Measurements from ENCODE around the gene AFP.
"Not testable (repeated sequence)": the region's sequence is repeated elsewhere in the genome, so short reads cannot be mapped to it uniquely, and the experiment has no call there.

AFP gene

GRCh38 chr4:73435984-73436383 lies at the start of gene AFP:
Gene AFP, plus strand, starts transcription at chr4:73436221. Its CDS starts 42 bp downstream, at chr4:73436263.
- FAIRE-seq (no peak), DNase-seq (ENCODE audit: extremely low spot score, insufficient read length, low read depth) (no peak)

GRCh38 chr4:73387552-73387951 lies 48.5 kb upstream of the AFP start:
- DNase-seq (ENCODE audit: extremely low spot score, insufficient read length, low read depth): no peak
- FAIRE-seq: no peak

- no peak for DNase-seq (ENCODE audit: extremely low spot score, insufficient read length, low read depth)
- no peak for FAIRE-seq
These were observed 47.1 kb upstream of the AFP start for GRCh38 chr4:73388887-73389286.

- DNase-seq (ENCODE audit: extremely low spot score, insufficient read length, low read depth); FAIRE-seq: not testable (repeated sequence)
These were observed 46.4 kb upstream of the AFP start for GRCh38 chr4:73389663-73390062.

- no peak for DNase-seq (ENCODE audit: extremely low spot score, insufficient read length, low read depth)
- no peak for FAIRE-seq
These were observed 44.2 kb upstream of the AFP start for GRCh38 chr4:73391774-73392173.

GRCh38 chr4:73392936-73393335 lies 43.1 kb upstream of the AFP start:
- FAIRE-seq (no peak), DNase-seq (ENCODE audit: extremely low spot score, insufficient read length, low read depth) (no peak)

- FAIRE-seq (no peak), DNase-seq (ENCODE audit: extremely low spot score, insufficient read length, low read depth) (no peak)
These were observed 39.7 kb upstream of the AFP start for GRCh38 chr4:73396304-73396703.

- FAIRE-seq (no peak), DNase-seq (ENCODE audit: extremely low spot score, insufficient read length, low read depth) (no peak)
These were observed 38.7 kb upstream of the AFP start for GRCh38 chr4:73396993-73397972.

GRCh38 chr4:73401412-73401811 lies 34.6 kb upstream of the AFP start:
- FAIRE-seq (no peak), DNase-seq (ENCODE audit: extremely low spot score, insufficient read length, low read depth) (no peak)

- FAIRE-seq (no peak), DNase-seq (ENCODE audit: extremely low spot score, insufficient read length, low read depth) (no peak)
These were observed 32.0 kb upstream of the AFP start, which contains the start of gene ALB for GRCh38 chr4:73404042-73404441. Gene ALB, plus strand, starts transcription at chr4:73404287. Its CDS starts 41 bp downstream, at chr4:73404328.

GRCh38 chr4:73404457-73404856 lies 31.6 kb upstream of the AFP start:
- FAIRE-seq (no peak), DNase-seq (ENCODE audit: extremely low spot score, insufficient read length, low read depth) (no peak)

GRCh38 chr4:73405138-73405537 lies 30.9 kb upstream of the AFP start:
- FAIRE-seq (no peak), DNase-seq (ENCODE audit: extremely low spot score, insufficient read length, low read depth) (no peak)

- DNase-seq (ENCODE audit: extremely low spot score, insufficient read length, low read depth) (no peak), FAIRE-seq (no peak)
These were observed 29.5 kb upstream of the AFP start for GRCh38 chr4:73406548-73406875.

GRCh38 chr4:73407227-73407673 lies 28.8 kb upstream of the AFP start:
- FAIRE-seq: no peak
- DNase-seq (ENCODE audit: extremely low spot score, insufficient read length, low read depth): no peak

- DNase-seq (ENCODE audit: extremely low spot score, insufficient read length, low read depth) (no peak), FAIRE-seq (no peak)
These were observed 27.7 kb upstream of the AFP start for GRCh38 chr4:73408181-73408867.

GRCh38 chr4:73409012-73409862 lies 26.8 kb upstream of the AFP start:
- FAIRE-seq: no peak
- DNase-seq (ENCODE audit: extremely low spot score, insufficient read length, low read depth): no peak

- DNase-seq (ENCODE audit: extremely low spot score, insufficient read length, low read depth) (no peak), FAIRE-seq (no peak)
These were observed 26.0 kb upstream of the AFP start for GRCh38 chr4:73409978-73410548.

GRCh38 chr4:73410916-73411730 lies 24.9 kb upstream of the AFP start:
- no peak for FAIRE-seq
- DNase-seq (ENCODE audit: extremely low spot score, insufficient read length, low read depth): no peak
